Measurements from ENCODE around the gene ABCC12. TPM values are rescaled to one million over a fixed set of nuclear protein-coding genes. Genes with fewer than 3 reads are reported as not detected.

ABCC12 gene
- total RNA-seq, 1 experiment from 2014 or later = not detected

GRCh38 chr16:48173889-48174288 lies 18.1 kb upstream of the ABCC12 start:
- no peaks in the 10 kb centered on the region for H3K36me3 Mint-ChIP-seq
- no peaks in the 10 kb centered on the region for H3K4me1 Mint-ChIP-seq
- H3K27ac Mint-ChIP-seq = no peak overlapping the region
- DNase-seq (ENCODE audit: low spot score) (no peak), ATAC-seq (no peak)
- ChIA-PET CTCF (interaction anchor here (0.6 to 1.8 kb wide), 2 partner anchors 9 to 65 kb away, joined by 4 to 15 read pairs; no protein-coding TSS in a partner anchor), POLR2A (no interaction called here)
- no peaks in the 10 kb centered on the region for H3K27me3 Mint-ChIP-seq (ENCODE audit: low read depth)
- peaks cover 11% of the 10 kb centered on the region for H3K9me3 Mint-ChIP-seq
- no peak overlapping the region for H3K4me3 Mint-ChIP-seq
- TF ChIP-seq E2F5 (CRISPR knock-in tag; IDR thresholded peaks at IDR 0.05) (no peak), IRF2 (CRISPR knock-in tag; IDR thresholded peaks at IDR 0.05; ENCODE audit: borderline replicate concordance, low read depth) (no peak), FOXJ3 (CRISPR knock-in tag; IDR thresholded peaks at IDR 0.05; ENCODE audit: borderline replicate concordance) (no peak), ZNF232 (CRISPR knock-in tag; IDR thresholded peaks at IDR 0.05) (no peak), CTCF (IDR thresholded peaks at IDR 0.05) (no peak), E2F4 (CRISPR knock-in tag; IDR thresholded peaks at IDR 0.05; ENCODE audit: borderline replicate concordance, low read depth) (no peak), JAZF1 (CRISPR knock-in tag; IDR thresholded peaks at IDR 0.05) (no peak), CREM (CRISPR knock-in tag; IDR thresholded peaks at IDR 0.05) (no peak)
- TF ChIP-seq, protein P1, sequence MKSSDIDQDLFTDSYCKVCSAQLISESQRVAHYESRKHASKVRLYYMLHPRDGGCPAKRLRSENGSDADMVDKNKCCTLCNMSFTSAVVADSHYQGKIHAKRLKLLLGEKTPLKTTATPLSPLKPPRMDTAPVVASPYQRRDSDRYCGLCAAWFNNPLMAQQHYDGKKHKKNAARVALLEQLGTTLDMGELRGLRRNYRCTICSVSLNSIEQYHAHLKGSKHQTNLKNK (CRISPR knock-in tag; IDR thresholded peaks at IDR 0.05) = no peak
- TF ChIP-seq, protein P2, sequence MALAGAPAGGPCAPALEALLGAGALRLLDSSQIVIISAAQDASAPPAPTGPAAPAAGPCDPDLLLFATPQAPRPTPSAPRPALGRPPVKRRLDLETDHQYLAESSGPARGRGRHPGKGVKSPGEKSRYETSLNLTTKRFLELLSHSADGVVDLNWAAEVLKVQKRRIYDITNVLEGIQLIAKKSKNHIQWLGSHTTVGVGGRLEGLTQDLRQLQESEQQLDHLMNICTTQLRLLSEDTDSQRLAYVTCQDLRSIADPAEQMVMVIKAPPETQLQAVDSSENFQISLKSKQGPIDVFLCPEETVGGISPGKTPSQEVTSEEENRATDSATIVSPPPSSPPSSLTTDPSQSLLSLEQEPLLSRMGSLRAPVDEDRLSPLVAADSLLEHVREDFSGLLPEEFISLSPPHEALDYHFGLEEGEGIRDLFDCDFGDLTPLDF (CRISPR knock-in tag; IDR thresholded peaks at IDR 0.05) = no peak

DNA sequence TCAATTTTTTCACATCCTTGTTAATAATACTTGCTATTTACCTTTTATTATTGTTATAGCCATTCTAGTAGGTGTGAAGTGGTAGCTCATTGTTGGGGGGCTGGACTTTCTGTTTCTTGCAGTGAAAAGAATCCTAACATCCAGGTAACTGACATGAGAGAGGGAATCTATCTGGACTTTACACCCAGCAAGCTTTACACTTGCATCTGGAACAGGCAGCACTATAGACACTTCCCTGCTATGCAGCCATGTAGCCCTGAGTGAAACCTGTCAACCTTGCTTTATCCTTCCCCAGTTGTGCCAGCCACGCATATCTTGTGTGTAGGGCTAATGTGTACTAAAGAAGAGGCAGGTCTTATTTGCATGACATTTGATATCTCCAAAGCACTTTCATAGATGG lies 16.9 kb upstream of the ABCC12 start:
- DNase-seq (ENCODE audit: low spot score) (no peak), ATAC-seq (no peak)
- Mint-ChIP-seq H3K4me1 (no peaks in the 10 kb centered on the region), H3K4me3 (no peak overlapping the region), H3K9me3 (peaks cover 11% of the 10 kb centered on the region), H3K27me3 (ENCODE audit: low read depth) (no peaks in the 10 kb centered on the region), H3K36me3 (no peaks in the 10 kb centered on the region), H3K27ac (no peak overlapping the region)
- TF ChIP-seq NR3C1 (CRISPR knock-in tag; conservative IDR thresholded peaks at IDR 0.05; ENCODE audit: low read depth) (no peak), E2F5 (CRISPR knock-in tag; IDR thresholded peaks at IDR 0.05) (no peak), ELF4 (CRISPR knock-in tag; IDR thresholded peaks at IDR 0.05; ENCODE audit: low read depth) (no peak), ZNF281 (CRISPR knock-in tag; IDR thresholded peaks at IDR 0.05) (no peak)
- TF ChIP-seq, protein P3, sequence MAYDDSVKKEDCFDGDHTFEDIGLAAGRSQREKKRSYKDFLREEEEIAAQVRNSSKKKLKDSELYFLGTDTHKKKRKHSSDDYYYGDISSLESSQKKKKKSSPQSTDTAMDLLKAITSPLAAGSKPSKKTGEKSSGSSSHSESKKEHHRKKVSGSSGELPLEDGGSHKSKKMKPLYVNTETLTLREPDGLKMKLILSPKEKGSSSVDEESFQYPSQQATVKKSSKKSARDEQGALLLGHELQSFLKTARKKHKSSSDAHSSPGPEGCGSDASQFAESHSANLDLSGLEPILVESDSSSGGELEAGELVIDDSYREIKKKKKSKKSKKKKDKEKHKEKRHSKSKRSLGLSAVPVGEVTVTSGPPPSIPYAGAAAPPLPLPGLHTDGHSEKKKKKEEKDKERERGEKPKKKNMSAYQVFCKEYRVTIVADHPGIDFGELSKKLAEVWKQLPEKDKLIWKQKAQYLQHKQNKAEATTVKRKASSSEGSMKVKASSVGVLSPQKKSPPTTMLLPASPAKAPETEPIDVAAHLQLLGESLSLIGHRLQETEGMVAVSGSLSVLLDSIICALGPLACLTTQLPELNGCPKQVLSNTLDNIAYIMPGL (CRISPR knock-in tag; IDR thresholded peaks at IDR 0.05) = no peak
- ChIA-PET CTCF (interaction anchor here (0.7 kb wide), 1 partner anchor 354 kb away, joined by 5 read pairs; no protein-coding TSS in a partner anchor), POLR2A (interaction anchor here (0.7 kb wide), 1 partner anchor 340 kb away, joined by 3 read pairs; no protein-coding TSS in a partner anchor)
